GM23338 (cell line): ENCODE results near the gene ZFYVE28. TPM values are rescaled to one million over a fixed set of nuclear protein-coding genes. Genes with fewer than 3 reads are reported as not detected.

Source experiments
- ATAC-seq: fragments of 200-7000 bp; cut with Tn5 transposase; 3 replicates; pipeline ENCODE4 v1.9.1; 2020
- DNase-seq: peaks from one replicate; pipeline ENCODE4 v3.0.0-alpha.2; 2015; ENCODE audit warnings: low spot score
- H2AFZ ChIP-seq: fragments of 200-600 bp; sonication (generic); 2 replicates; pipeline ENCODE4 v1.8.0; 2016; ENCODE audit warnings: antibody characterized with exemption, mild to moderate bottlenecking, moderate library complexity
- H3F3A ChIP-seq: fragments of 200-600 bp; sonication (generic); replicated peaks from 2 replicates; pipeline ENCODE4 v1.8.0; 2017; ENCODE audit warnings: antibody characterized with exemption, mixed run types, low read depth
- H3K27ac ChIP-seq: fragments of 200-600 bp; sonication (generic); 2 replicates; pipeline ENCODE4 v1.6.1; 2016; ENCODE audit warnings: low read depth
- H3K27me3 ChIP-seq: fragments of 200-600 bp; sonication (generic); 2 replicates; pipeline ENCODE4 v1.8.0; 2016; ENCODE audit warnings: mild to moderate bottlenecking, mixed run types, moderate library complexity; ENCODE audit not compliant: insufficient read depth
- H3K36me3 ChIP-seq: fragments of 200-600 bp; sonication (generic); 2 replicates; pipeline ENCODE4 v1.8.0; 2016; ENCODE audit warnings: mild to moderate bottlenecking; ENCODE audit not compliant: insufficient read depth
- H3K4me1 ChIP-seq: fragments of 200-600 bp; sonication (generic); 2 replicates; pipeline ENCODE4 v1.8.0; 2016; ENCODE audit warnings: mild to moderate bottlenecking, moderate library complexity; ENCODE audit not compliant: insufficient read depth
- H3K4me2 ChIP-seq: fragments of 200-600 bp; sonication (generic); 2 replicates; pipeline ENCODE4 v1.7.1; 2017; ENCODE audit warnings: mixed run types
- H3K4me3 ChIP-seq: fragments of 200-600 bp; sonication (generic); 2 replicates; pipeline ENCODE4 v1.6.1; 2016; ENCODE audit warnings: mixed run types
- H3K79me2 ChIP-seq: fragments of 200-600 bp; sonication (generic); replicated peaks from 2 replicates; pipeline ENCODE4 v1.8.0; 2017; ENCODE audit warnings: mild to moderate bottlenecking; ENCODE audit not compliant: insufficient read depth
- H3K9me2 ChIP-seq: fragments of 200-600 bp; sonication (generic); 2 replicates; pipeline ENCODE4 v1.8.0; 2017; ENCODE audit not compliant: insufficient read depth
- H4K20me1 ChIP-seq: fragments of 200-600 bp; sonication (generic); replicated peaks from 2 replicates; pipeline ENCODE4 v1.8.0; 2017; ENCODE audit warnings: mild to moderate bottlenecking; ENCODE audit not compliant: insufficient read depth
- H3K27ac Mint-ChIP-seq: 2 replicates; pipeline ENCODE4 v1.8.0; 2020; ENCODE audit warnings: inconsistent platforms, mild to moderate bottlenecking, moderate library complexity, mixed read lengths
- H3K27me3 Mint-ChIP-seq: 3 replicates; pipeline ENCODE4 v1.8.0; 2022; ENCODE audit warnings: low read depth, mild to moderate bottlenecking, moderate library complexity, mixed read lengths, inconsistent platforms; ENCODE audit not compliant: insufficient read depth, poor library complexity
- H3K36me3 Mint-ChIP-seq: 3 replicates; pipeline ENCODE4 v1.8.0; 2021; ENCODE audit warnings: low read depth, mild to moderate bottlenecking, inconsistent platforms, moderate library complexity, mixed read lengths
- H3K4me1 Mint-ChIP-seq: 3 replicates; pipeline ENCODE4 v1.8.0; 2020; ENCODE audit warnings: mild to moderate bottlenecking, inconsistent platforms, mixed read lengths
- H3K4me3 Mint-ChIP-seq: 3 replicates; pipeline ENCODE4 v1.8.0; 2021; ENCODE audit warnings: moderate library complexity, mild to moderate bottlenecking, inconsistent platforms, mixed read lengths
- H3K9me3 Mint-ChIP-seq: 3 replicates; pipeline ENCODE4 v1.8.0; 2020; ENCODE audit warnings: moderate library complexity, mild to moderate bottlenecking, inconsistent platforms, mixed read lengths
- CREB1 ChIP-seq: fragments of 250-450 bp; sonication (Bioruptor Pico); IDR thresholded peaks from 2 replicates; pipeline ENCODE4 v1.5.0; 2020; ENCODE audit warnings: low read depth, mild to moderate bottlenecking, moderate library complexity
- EZH2phosphoT487 ChIP-seq: fragments of 200-600 bp; sonication (generic); IDR thresholded peaks from one replicate; pipeline ENCODE4 v1.8.1; 2018; ENCODE audit warnings: antibody characterized with exemption; ENCODE audit not compliant: unreplicated experiment
- JUNB ChIP-seq: IDR thresholded peaks from one replicate; pipeline ENCODE4 v1.6.1; 2016; ENCODE audit warnings: antibody characterized with exemption; ENCODE audit not compliant: unreplicated experiment
- NANOG ChIP-seq: IDR thresholded peaks from 2 replicates; pipeline ENCODE4 v1.6.1; 2016; ENCODE audit warnings: antibody characterized with exemption, borderline replicate concordance
- ZNF114 ChIP-seq: fragments of 250-450 bp; sonication (Bioruptor Pico); IDR thresholded peaks from 2 replicates; pipeline ENCODE4 v1.5.0; 2020; ENCODE audit warnings: mild to moderate bottlenecking, moderate library complexity
- polyA plus RNA-seq: library from polyadenylated mRNA; unstranded; fragments of >200 nt; fragmentation: Nextera tagmentation; extraction: Ambion mirVana; gene quantifications from 2 replicates; pipeline ENCODE4 v1.2.1, GENCODE V29; 2016
- total RNA-seq: library from RNA; depleted of rRNA; stranded (reverse); fragments of >200 nt; shearing (Covaris generic); gene quantifications from 2 replicates; pipeline ENCODE4 v1.2.3, GENCODE V29; 2014
- TF ChIP-seq, protein P1 (sequence below): IDR thresholded peaks from one replicate; pipeline ENCODE4 v1.6.1; 2018; ENCODE audit warnings: antibody characterized with exemption; ENCODE audit not compliant: unreplicated experiment
- TF ChIP-seq, protein P2 (sequence below): fragments of 250-450 bp; sonication (Bioruptor Pico); IDR thresholded peaks from 2 replicates; pipeline ENCODE4 v1.5.0; 2020; ENCODE audit warnings: mild to moderate bottlenecking, moderate library complexity
- TF ChIP-seq, protein P3 (sequence below): IDR thresholded peaks from 2 replicates; pipeline ENCODE4 v1.6.1; 2016; ENCODE audit warnings: antibody characterized with exemption

The ZFYVE28 gene
- total and polyA plus RNA-seq, 2 experiments from 2014 or later, result 2.6 to 4.6 TPM

DNA sequence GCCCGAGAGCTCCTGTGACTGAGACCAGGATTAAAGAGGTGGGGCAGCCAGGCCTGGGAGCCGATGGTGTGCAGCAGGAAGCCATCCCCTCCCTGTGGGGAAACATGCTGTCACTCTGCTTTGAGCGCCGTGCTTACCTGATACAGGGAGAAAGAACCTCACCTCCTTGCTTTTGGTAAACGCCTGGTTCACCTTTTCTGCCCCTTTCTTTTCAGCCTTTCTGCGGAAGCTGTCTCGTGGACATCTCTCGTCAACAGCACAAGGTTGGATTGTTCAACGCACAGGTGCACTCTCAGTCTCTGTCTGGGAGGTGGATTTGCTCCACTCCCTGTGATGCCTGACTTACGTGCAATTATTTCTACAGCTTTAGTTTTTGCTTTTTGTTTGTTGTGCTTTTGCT lies 12.0 kb downstream of the ZFYVE28 start:
- H3K4me3 ChIP-seq, result no peak overlapping the region
- no peaks in the 10 kb centered on the region for H3K27me3 ChIP-seq
- ATAC-seq (no peak), DNase-seq (no peak)
- H3K4me3 Mint-ChIP-seq, result no peak overlapping the region
- H3K27ac ChIP-seq, result no peak overlapping the region
- H3K27ac Mint-ChIP-seq, result no peak overlapping the region
- no peaks in the 10 kb centered on the region; the same call in 1 of the 3 replicates for H3K36me3 Mint-ChIP-seq
- TF ChIP-seq, protein P1, sequence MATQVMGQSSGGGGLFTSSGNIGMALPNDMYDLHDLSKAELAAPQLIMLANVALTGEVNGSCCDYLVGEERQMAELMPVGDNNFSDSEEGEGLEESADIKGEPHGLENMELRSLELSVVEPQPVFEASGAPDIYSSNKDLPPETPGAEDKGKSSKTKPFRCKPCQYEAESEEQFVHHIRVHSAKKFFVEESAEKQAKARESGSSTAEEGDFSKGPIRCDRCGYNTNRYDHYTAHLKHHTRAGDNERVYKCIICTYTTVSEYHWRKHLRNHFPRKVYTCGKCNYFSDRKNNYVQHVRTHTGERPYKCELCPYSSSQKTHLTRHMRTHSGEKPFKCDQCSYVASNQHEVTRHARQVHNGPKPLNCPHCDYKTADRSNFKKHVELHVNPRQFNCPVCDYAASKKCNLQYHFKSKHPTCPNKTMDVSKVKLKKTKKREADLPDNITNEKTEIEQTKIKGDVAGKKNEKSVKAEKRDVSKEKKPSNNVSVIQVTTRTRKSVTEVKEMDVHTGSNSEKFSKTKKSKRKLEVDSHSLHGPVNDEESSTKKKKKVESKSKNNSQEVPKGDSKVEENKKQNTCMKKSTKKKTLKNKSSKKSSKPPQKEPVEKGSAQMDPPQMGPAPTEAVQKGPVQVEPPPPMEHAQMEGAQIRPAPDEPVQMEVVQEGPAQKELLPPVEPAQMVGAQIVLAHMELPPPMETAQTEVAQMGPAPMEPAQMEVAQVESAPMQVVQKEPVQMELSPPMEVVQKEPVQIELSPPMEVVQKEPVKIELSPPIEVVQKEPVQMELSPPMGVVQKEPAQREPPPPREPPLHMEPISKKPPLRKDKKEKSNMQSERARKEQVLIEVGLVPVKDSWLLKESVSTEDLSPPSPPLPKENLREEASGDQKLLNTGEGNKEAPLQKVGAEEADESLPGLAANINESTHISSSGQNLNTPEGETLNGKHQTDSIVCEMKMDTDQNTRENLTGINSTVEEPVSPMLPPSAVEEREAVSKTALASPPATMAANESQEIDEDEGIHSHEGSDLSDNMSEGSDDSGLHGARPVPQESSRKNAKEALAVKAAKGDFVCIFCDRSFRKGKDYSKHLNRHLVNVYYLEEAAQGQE, result no peak
- TF ChIP-seq CREB1, result no peak
- TF ChIP-seq ZNF114 (CRISPR knock-in tag), result no peak
- TF ChIP-seq, protein P2, sequence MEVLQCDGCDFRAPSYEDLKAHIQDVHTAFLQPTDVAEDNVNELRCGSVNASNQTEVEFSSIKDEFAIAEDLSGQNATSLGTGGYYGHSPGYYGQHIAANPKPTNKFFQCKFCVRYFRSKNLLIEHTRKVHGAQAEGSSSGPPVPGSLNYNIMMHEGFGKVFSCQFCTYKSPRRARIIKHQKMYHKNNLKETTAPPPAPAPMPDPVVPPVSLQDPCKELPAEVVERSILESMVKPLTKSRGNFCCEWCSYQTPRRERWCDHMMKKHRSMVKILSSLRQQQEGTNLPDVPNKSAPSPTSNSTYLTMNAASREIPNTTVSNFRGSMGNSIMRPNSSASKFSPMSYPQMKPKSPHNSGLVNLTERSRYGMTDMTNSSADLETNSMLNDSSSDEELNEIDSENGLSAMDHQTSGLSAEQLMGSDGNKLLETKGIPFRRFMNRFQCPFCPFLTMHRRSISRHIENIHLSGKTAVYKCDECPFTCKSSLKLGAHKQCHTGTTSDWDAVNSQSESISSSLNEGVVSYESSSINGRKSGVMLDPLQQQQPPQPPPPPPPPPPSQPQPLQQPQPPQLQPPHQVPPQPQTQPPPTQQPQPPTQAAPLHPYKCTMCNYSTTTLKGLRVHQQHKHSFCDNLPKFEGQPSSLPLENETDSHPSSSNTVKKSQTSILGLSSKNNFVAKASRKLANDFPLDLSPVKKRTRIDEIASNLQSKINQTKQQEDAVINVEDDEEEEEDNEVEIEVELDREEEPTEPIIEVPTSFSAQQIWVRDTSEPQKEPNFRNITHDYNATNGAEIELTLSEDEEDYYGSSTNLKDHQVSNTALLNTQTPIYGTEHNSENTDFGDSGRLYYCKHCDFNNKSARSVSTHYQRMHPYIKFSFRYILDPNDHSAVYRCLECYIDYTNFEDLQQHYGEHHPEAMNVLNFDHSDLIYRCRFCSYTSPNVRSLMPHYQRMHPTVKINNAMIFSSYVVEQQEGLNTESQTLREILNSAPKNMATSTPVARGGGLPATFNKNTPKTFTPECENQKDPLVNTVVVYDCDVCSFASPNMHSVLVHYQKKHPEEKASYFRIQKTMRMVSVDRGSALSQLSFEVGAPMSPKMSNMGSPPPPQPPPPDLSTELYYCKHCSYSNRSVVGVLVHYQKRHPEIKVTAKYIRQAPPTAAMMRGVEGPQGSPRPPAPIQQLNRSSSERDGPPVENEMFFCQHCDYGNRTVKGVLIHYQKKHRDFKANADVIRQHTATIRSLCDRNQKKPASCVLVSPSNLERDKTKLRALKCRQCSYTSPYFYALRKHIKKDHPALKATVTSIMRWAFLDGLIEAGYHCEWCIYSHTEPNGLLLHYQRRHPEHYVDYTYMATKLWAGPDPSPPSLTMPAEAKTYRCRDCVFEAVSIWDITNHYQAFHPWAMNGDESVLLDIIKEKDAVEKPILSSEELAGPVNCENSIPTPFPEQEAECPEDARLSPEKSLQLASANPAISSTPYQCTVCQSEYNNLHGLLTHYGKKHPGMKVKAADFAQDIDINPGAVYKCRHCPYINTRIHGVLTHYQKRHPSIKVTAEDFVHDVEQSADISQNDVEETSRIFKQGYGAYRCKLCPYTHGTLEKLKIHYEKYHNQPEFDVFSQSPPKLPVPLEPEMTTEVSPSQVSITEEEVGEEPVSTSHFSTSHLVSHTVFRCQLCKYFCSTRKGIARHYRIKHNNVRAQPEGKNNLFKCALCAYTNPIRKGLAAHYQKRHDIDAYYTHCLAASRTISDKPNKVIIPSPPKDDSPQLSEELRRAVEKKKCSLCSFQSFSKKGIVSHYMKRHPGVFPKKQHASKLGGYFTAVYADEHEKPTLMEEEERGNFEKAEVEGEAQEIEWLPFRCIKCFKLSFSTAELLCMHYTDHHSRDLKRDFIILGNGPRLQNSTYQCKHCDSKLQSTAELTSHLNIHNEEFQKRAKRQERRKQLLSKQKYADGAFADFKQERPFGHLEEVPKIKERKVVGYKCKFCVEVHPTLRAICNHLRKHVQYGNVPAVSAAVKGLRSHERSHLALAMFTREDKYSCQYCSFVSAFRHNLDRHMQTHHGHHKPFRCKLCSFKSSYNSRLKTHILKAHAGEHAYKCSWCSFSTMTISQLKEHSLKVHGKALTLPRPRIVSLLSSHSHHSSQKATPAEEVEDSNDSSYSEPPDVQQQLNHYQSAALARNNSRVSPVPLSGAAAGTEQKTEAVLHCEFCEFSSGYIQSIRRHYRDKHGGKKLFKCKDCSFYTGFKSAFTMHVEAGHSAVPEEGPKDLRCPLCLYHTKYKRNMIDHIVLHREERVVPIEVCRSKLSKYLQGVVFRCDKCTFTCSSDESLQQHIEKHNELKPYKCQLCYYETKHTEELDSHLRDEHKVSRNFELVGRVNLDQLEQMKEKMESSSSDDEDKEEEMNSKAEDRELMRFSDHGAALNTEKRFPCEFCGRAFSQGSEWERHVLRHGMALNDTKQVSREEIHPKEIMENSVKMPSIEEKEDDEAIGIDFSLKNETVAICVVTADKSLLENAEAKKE (CRISPR knock-in tag), result no peak
- no peak for TF ChIP-seq EZH2phosphoT487
- TF ChIP-seq, protein P3, sequence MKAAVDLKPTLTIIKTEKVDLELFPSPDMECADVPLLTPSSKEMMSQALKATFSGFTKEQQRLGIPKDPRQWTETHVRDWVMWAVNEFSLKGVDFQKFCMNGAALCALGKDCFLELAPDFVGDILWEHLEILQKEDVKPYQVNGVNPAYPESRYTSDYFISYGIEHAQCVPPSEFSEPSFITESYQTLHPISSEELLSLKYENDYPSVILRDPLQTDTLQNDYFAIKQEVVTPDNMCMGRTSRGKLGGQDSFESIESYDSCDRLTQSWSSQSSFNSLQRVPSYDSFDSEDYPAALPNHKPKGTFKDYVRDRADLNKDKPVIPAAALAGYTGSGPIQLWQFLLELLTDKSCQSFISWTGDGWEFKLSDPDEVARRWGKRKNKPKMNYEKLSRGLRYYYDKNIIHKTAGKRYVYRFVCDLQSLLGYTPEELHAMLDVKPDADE, result no peak
- TF ChIP-seq NANOG, result no peak
- no peak for TF ChIP-seq JUNB
- H3K4me2 ChIP-seq, result no peak overlapping the region
- peaks cover 37% of the 10 kb centered on the region for H3K4me1 Mint-ChIP-seq
- H3K27me3 Mint-ChIP-seq, result peaks cover 29% of the 10 kb centered on the region
- no peaks in the 10 kb centered on the region for H3K9me3 Mint-ChIP-seq
- no peaks in the 10 kb centered on the region for H3K9me2 ChIP-seq
- H3F3A ChIP-seq, result no peaks in the 10 kb centered on the region
- no peaks in the 10 kb centered on the region; the same call in 1 of the 2 replicates for H4K20me1 ChIP-seq
- peaks cover 23% of the 10 kb centered on the region for H3K4me1 ChIP-seq
- no peaks in the 10 kb centered on the region for H3K79me2 ChIP-seq
- H3K36me3 ChIP-seq, result no peaks in the 10 kb centered on the region
- H2AFZ ChIP-seq, result no peak overlapping the region
